DOHH2 (cell line): ENCODE measurements around the gene GRM5.

Experiments
- H3F3A ChIP-seq: fragments of 200-600 bp; sonication (generic), shearing (Covaris generic); 2 replicates; pipeline ENCODE4 v1.6.0; 2016; ENCODE audit warnings: antibody characterized with exemption, mild to moderate bottlenecking; ENCODE audit not compliant: control insufficient read depth, insufficient read depth
- H3K27ac ChIP-seq: fragments of 200-600 bp; sonication (generic); 2 replicates; pipeline ENCODE4 v1.5.1; 2014; ENCODE audit warnings: low read depth, mild to moderate bottlenecking, low read length, moderate library complexity
- H3K27me3 ChIP-seq: fragments of 200-600 bp; sonication (generic); 2 replicates; pipeline ENCODE4 v1.6.1; 2014; ENCODE audit warnings: mild to moderate bottlenecking, low read length, mixed read lengths; ENCODE audit not compliant: control insufficient read depth
- H3K36me3 ChIP-seq: fragments of 200-600 bp; sonication (generic); 2 replicates; pipeline ENCODE4 v1.6.1; 2014; ENCODE audit warnings: mild to moderate bottlenecking, low read length, moderate library complexity, mixed read lengths; ENCODE audit not compliant: control insufficient read depth
- H3K4me1 ChIP-seq: fragments of 200-600 bp; sonication (generic); 2 replicates; pipeline ENCODE4 v1.6.1; 2014; ENCODE audit warnings: mild to moderate bottlenecking, low read length, mixed read lengths; ENCODE audit not compliant: control insufficient read depth
- H3K4me2 ChIP-seq: fragments of 200-600 bp; sonication (generic); 2 replicates; pipeline ENCODE4 v1.6.0; 2014; ENCODE audit warnings: mild to moderate bottlenecking, low read length, moderate library complexity
- H3K4me3 ChIP-seq: fragments of 200-600 bp; sonication (generic); 2 replicates; pipeline ENCODE4 v1.5.1; 2014; ENCODE audit warnings: mild to moderate bottlenecking, low read length, mixed read lengths
- H3K79me2 ChIP-seq: fragments of 200-600 bp; sonication (generic); 2 replicates; pipeline ENCODE4 v1.6.1; 2014; ENCODE audit warnings: mild to moderate bottlenecking, low read length, mixed read lengths; ENCODE audit not compliant: control insufficient read depth
- H3K9me2 ChIP-seq: fragments of 200-600 bp; sonication (generic); replicated peaks from 2 replicates; pipeline ENCODE4 v1.6.1; 2014; ENCODE audit warnings: mild to moderate bottlenecking, low read length, mixed read lengths; ENCODE audit not compliant: control insufficient read depth
- H3K9me3 ChIP-seq: fragments of 200-600 bp; sonication (generic); 2 replicates; pipeline ENCODE4 v1.6.1; 2014; ENCODE audit warnings: antibody characterized with exemption, low read length, mixed read lengths; ENCODE audit not compliant: control insufficient read depth, insufficient read depth
- H4K20me1 ChIP-seq: fragments of 200-600 bp; sonication (generic); 2 replicates; pipeline ENCODE4 v1.6.0; 2014; ENCODE audit warnings: low read depth, mild to moderate bottlenecking, antibody characterized with exemption, low read length, moderate library complexity; ENCODE audit not compliant: control insufficient read depth, insufficient read depth
- CTCF ChIP-seq: fragments of 200-600 bp; sonication (generic); IDR thresholded peaks from one replicate; pipeline ENCODE4 v1.5.1; 2014; ENCODE audit warnings: antibody characterized with exemption, mild to moderate bottlenecking, low read depth, low read length; ENCODE audit not compliant: poor library complexity, severe bottlenecking
- EZH2phosphoT487 ChIP-seq: fragments of 200-600 bp; sonication (generic); IDR thresholded peaks from 2 replicates; pipeline ENCODE4 v1.6.1; 2017; ENCODE audit warnings: borderline replicate concordance, mild to moderate bottlenecking, antibody characterized with exemption, low read length, moderate library complexity, mixed read lengths

The GRM5 gene

GRCh38 chr11:88543902-88544655 lies 521.7 kb downstream of the GRM5 start:
- Histone ChIP-seq H3K9me3 (no peaks in the 10 kb centered on the region), H4K20me1 (no peaks in the 10 kb centered on the region), H3K4me2 (no peak overlapping the region), H3K9me2 (no peaks in the 10 kb centered on the region), H3F3A (no peaks in the 10 kb centered on the region), H3K4me3 (no peak overlapping the region), H3K79me2 (no peaks in the 10 kb centered on the region), H3K27ac (no peak overlapping the region), H3K27me3 (no peaks in the 10 kb centered on the region), H3K36me3 (no peaks in the 10 kb centered on the region), H3K4me1 (no peaks in the 10 kb centered on the region)
- TF ChIP-seq CTCF (peak; percentile 89), EZH2phosphoT487 (no peak)

DNA sequence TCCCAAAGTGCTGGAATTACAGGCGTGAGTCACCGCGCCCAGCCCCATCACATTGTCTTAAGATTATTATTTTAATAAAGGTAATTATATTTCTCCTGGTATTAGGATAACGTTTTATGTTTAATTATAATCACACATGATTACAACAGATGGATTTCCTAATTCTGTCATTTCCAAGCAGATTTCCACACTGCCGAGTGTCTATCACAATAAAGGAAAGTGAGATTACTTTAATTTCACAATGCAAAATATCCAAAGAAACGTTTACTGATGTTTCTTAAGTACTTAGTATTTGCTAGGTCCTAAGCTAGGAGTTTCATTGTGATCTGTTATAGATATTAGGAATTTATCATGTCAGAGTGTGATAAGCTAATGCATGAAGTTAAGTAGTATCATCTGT lies 524.8 kb downstream of the GRM5 start:
- Histone ChIP-seq H3K27me3 (no peaks in the 10 kb centered on the region), H4K20me1 (no peaks in the 10 kb centered on the region), H3K9me3 (no peaks in the 10 kb centered on the region), H3K9me2 (no peaks in the 10 kb centered on the region), H3K27ac (no peak overlapping the region), H3K4me1 (no peaks in the 10 kb centered on the region), H3K4me2 (no peak overlapping the region), H3F3A (no peaks in the 10 kb centered on the region), H3K36me3 (no peaks in the 10 kb centered on the region), H3K4me3 (no peak overlapping the region), H3K79me2 (no peaks in the 10 kb centered on the region)
- TF ChIP-seq EZH2phosphoT487 (no peak), CTCF (no peak)

- H3K27me3 ChIP-seq, result no peaks in the 10 kb centered on the region
- H3K4me3 ChIP-seq, result no peak overlapping the region
- no peak overlapping the region for H3K27ac ChIP-seq
Measured at GRCh38 chr11:88538098-88538497, 527.7 kb downstream of the GRM5 start.

More at GRCh38 chr11:88538098-88538497, 527.7 kb downstream of the GRM5 start:
- H3K79me2 ChIP-seq, result no peaks in the 10 kb centered on the region
- H3F3A ChIP-seq, result no peaks in the 10 kb centered on the region
- H4K20me1 ChIP-seq, result no peaks in the 10 kb centered on the region
- H3K9me3 ChIP-seq, result no peaks in the 10 kb centered on the region
- H3K4me1 ChIP-seq, result no peaks in the 10 kb centered on the region
- no peaks in the 10 kb centered on the region for H3K9me2 ChIP-seq
- no peak for TF ChIP-seq CTCF
- H3K4me2 ChIP-seq, result no peak overlapping the region
- H3K36me3 ChIP-seq, result no peaks in the 10 kb centered on the region
